Cerebellar cortex (tissue), 1 donor: ENCODE results near the gene RASA4B.
"Not testable (repeated sequence)": the region's sequence is repeated elsewhere in the genome, so short reads cannot be mapped to it uniquely, and the experiment has no call there.

Source experiments
- DNase-seq: peaks from one replicate; pipeline ENCODE4 v3.0.0-alpha.2; 2015; ENCODE audit warnings: low spot score

RASA4B gene

DNA sequence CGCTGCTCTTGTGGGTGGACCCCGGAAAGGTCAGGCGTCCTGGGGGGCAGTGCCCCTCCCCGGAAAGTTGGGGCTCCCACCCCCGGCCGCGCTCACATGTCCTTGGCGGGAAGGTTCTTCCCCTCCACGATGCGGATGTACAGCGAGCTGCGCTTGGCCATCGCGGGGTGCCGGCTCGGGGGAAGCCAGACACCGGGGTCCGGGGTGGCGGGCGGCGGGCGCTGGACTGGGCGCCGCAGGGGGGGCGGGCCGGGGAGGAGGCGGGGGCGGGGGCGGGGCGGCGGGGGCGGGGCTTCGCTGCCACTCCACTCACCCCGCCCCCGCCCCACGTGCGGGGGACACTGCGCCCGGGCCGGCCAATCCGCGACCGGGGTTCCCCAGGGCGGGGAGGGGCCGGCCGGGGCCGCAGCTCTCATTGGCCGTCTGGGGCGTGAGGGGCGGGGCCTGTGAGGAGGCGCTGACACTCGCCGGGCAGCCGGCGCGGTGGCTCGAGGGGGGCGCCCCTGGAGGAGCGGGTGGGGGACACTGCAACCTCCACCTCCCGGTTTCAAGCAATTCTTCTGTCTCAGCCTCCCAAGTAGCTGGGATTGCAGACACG lies at the start of gene RASA4B:
RASA4B (minus strand) TSS at position 228 of the 598 bp plus-strand sequence; CDS start at position 161, 67 bp downstream.
- not testable (repeated sequence) for DNase-seq

DNA sequence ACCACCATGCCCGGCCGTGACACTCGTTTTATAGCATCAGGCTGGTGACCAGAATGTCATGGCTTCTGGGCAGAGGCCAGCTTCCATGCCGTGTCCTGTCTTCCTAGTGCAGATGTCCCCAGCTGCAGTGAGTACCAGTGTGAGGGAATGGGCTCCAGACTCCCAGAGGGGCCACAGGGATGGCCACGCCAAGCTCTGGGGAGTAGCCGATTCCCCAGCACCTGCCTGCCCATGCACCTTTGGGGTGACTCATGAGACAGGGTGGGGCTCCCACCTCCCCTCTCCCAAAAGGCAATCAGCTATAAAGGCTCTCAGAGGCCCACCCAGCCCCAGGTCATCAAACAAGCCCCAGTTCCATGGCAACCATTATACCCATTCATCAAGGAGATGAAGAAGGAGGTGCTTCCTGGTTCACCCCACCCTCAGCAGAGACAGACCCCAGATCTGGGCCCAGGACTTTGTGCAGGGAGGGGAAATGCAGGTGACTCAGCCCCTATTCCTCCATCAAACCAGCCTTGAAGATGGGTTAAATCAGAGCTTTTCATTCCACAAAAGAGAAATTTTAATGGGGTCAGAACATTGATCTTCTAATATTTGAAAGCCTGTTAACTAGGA lies 33.3 kb upstream of the RASA4B start, which contains the start of gene SPDYE2:
SPDYE2 (plus strand) TSS at position 419 of the 615 bp plus-strand sequence. CDS start 2,030 bp downstream, outside the sequence.
- DNase-seq: not testable (repeated sequence)

DNA sequence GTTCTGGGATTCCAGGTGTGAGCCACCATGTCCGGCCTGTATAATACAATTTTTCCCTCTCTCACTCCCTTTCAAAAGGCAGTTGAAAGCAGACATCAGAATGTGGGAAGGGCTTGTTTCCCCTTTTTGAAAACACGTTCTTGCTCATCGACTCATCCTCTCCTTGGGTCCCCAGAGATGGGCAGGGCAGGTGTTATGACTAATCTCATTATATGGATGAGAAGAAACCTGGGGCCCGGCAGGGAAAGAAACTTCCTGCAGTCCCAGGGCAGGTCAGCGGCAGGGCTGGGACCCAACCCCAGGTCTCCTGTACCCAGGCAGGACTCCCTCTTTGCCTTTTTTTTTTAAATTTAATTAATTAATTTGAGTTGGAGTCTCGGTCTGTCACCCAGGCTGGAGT lies 28.8 kb upstream of the RASA4B start:
- not testable (repeated sequence) for DNase-seq

DNA sequence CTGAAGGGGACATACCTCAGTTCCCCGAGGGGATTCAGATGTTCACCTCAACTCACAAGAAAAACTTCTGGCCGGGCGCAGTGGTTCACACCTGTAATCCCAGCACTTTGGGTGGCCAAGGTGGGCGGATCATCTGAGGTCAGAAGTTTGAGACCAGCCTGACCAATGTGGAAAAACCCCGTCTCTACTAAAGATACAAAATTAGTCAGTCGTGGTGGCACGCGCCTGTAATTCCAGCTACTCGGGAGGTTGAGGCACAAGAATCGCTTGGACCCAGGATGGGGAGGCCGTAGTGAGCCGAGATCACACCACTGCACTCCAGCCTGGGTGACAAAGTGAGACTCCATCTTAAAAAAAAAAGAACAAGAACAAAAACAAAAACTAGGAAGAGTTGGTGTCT lies 27.7 kb upstream of the RASA4B start:
- not testable (repeated sequence) for DNase-seq

DNA sequence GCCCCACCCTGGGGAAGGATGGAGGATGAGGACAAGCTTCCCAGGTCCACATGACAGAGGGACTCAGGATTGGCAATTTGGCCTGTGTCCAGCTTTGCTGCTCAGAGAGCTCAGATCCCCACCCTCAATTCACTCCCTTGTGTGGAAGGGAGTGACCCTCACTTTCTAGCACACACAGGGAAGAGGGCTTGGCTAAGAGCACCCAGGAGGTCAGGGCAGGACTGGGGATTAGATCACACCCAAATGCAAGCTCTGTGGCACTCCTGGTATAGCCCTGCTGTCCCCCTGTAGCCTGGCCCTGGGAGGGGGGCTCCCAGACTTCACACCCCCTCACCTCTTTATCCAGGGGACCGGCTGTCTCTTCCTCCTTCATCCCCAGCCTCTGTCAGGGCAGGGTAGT lies 26.8 kb upstream of the RASA4B start:
- not testable (repeated sequence) for DNase-seq

DNA sequence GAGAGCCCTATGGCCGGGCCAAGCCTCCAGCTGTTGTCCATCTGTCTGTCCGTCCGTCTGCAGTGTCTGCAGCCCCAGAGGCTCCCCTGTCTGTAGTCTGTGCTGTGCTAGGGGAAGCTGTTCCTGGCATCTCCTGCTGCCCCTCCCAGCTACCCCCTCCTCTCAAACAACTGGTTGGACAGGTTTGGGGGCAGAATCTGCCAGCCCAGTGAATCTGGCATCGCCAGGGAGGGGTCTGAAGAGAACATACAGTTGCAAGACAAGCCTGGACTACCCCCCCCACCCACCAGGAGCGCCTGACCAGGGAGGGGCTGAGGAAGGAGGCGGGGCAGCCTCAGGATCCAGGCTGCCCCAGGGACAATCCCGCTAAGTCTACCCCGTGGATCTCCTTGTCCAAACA lies 26.0 kb upstream of the RASA4B start, which contains the start of gene UPK3BL2:
UPK3BL2 (minus strand) TSS at position 101 of the 400 bp plus-strand sequence; CDS start at position 41, 60 bp downstream.
- DNase-seq: not testable (repeated sequence)

DNA sequence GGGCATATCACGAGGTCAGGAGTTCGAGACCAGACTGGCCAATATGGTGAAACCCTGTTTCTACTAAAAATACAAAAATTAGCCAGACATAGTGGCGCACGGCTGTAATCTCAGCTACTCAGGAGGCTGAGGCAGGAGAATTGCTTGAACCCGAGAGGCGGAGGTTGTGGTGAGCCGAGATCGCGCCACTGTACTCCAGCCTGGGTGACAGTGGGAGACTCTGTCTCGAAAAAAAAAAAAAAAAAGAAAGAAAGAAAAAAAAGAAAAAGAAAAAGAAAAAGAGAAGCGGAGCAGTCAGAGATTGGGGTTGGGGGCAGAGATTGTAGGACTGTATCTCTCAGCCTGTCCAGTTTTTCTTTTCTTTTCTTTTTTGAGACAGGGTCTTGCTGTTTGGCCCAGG lies 25.2 kb upstream of the RASA4B start:
- DNase-seq: not testable (repeated sequence)

DNA sequence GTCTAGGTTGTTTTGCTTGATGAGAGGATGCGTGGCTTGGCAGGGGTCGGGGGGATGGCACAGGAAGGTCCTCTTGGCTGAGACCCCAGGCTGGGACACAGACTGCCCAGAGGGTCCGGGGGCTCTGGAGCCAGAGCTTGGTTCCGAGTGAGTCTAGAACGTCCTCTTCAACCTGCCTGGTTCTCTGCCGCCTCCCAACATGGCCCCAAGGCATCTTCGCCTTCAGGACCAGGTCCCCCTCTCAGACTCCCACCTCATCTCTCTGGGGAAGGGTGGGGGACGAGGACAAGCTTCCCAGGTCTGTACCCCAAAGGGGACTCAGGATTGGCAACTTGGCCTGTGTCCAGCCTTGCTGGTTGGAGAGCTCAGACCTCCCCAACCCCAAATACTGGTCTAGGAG lies 24.5 kb upstream of the RASA4B start:
- not testable (repeated sequence) for DNase-seq

DNA sequence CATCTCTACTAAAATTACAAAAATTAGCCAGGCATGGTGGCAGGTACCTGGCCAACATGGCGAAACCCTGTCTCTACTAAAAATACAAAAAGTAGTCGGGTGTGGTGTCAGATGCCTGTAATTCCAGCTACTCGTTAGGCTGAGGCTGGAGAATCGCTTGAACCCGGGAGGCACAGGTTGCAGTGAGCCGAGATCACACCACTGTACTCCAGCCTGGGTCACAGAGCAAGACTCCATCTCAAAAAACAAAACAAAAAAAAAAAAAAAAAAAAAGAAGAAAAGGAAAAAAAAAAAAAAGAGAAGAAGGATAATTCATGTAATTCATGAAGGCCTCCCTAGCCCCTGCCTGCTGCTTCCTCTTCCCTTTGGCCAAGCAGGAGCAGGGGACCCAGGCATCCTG lies 23.0 kb upstream of the RASA4B start:
- DNase-seq: not testable (repeated sequence)

DNA sequence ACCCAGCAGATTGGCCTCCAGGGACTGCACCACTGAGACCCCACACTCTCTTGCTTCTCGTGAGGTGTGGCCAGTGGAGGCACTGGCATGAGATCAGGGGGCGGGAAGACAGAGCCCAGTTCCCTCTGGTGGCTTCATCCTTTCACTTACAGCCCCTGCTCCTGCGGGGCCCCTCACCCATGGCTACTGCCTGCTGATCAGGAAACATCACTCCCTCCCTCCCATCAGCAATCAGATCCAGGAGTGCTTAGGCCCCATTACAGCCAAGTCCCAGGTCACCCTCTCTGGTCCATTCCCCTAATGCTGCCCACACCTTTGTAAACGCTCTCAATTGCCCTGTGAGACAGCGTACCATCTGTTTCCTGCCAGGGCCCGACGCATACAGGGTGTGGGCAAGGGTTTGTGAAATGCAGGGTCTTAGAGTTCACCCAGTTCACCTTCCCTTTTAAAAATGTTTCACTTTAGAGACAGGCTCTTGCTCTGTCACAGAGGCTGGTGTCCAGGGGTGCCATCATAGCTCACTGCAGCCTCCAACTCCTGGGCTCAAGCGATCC lies 17.6 kb upstream of the RASA4B start:
- DNase-seq: not testable (repeated sequence)

DNA sequence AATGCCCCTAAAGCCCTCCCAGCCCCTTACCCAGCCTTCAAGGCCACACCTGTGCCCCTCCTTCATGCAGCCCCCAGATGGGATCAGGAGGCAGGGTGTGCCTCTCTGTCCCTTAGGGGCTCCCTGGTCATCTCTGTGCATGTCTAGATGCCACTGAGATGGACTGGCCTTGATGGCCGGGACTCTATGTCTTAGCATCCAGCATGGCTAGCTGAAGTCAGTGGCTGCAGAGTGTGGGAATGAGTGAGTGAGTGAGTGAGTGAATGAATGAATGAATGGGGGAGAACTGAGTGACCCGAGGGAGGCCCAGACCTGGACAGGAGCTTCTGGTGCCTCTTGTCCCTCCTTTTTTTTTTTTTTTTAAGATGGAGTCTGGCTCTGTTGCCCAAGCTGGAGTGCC lies 14.6 kb upstream of the RASA4B start:
- DNase-seq: not testable (repeated sequence)

DNA sequence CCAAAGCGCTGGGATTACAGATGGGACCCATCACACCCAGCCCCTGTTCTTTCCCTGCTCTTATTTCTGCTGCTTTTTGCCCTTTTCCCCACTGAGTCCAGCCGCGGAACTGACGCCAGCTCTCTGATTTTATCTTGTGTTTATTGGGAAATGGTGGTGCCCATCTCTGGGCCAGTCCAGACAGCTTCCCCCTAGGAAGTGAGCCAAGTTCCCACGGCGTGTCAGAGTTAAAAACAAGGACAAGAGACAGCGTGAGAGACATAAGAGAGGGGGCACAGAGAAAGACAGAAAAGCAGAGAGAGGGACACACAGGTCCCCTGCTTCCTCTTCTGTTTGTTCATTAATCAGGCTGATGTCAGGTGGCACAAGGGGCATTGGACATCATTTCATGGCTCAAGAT lies 14.0 kb upstream of the RASA4B start:
- not testable (repeated sequence) for DNase-seq

DNA sequence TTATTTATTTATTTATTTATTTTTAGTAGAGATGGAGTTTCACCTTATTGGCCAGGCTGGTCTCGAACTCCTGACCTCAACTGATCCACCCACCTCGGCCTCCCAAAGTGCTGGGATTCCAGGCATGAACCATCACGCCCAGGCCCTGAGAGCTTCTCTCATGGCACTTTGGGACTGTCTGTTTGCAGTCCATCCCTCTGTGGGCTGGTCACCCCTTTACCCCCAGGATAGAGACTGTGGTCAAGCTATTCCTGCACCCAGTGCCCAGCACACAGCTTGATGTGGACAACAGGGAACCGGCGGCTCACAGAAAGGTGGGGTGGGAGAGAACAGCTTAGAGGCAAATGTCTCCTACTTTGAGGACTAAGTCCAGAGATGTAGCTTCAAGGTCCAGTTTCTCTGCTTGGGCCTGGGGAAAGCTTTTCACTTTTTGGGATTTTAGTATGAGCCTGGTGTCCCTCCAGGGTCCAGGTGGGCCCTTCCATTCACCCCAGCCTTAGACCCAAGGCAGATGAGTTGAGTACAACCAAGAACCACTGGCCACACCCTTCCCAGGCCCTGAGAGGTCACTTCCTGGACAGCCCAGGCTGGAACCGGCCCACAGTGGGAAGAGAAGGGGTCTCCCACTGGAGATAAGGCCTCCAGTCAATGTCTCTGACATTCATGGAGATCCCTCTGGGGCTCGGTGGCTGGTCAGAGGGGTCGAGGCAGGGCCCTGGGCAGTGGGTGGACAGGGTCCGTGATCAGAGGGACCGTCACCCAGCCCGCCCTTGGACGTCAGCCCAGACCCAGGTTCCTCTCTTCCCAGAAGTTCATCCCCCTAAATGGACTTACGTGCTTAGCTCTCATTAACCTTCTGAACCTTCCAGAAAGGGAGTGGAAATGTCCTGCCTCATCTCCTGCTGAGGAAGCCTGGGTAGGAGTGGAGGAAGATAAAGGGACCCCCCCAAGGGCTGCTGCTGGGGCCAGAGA lies 10.5 kb upstream of the RASA4B start:
- DNase-seq: not testable (repeated sequence)

DNA sequence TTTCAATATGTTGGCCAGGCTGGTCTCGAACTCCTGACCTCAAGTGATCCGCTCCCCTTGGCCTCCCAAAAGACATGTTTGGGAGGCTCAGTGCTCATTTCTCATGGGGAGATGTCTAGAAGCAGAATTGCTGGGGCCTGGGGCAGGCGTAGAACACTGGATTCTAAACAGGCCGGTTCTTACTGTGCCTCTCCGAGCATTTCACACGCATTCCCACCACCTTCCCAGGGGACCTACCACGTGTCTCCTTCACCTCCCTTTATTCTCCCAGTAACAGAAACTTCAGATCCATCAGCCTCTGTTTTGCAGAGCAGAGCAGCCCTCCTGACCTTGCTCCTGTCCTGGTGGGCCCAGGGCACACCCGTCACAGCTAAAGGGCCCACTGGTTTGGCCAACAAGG lies 9.6 kb upstream of the RASA4B start:
- DNase-seq: not testable (repeated sequence)

DNA sequence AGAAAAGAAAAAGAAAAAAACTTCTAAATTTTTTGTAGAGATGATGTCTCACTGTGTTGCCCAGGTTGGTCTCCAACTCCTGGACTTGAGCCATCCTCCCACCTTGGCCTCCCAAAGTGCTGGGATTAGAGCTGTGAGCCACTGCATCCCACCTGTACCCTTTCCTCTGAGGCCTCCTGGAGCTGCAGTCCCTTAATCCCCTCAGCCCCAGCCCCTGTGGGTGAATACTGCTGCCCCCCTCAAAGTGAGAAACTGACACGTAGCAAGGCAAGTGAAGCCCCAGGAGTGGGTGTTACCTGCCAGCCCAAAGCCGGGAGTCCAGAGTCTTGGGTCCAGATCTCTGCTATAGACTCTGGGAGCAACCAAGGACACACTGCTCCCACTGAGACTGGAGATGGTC lies 7.2 kb upstream of the RASA4B start:
- not testable (repeated sequence) for DNase-seq

DNA sequence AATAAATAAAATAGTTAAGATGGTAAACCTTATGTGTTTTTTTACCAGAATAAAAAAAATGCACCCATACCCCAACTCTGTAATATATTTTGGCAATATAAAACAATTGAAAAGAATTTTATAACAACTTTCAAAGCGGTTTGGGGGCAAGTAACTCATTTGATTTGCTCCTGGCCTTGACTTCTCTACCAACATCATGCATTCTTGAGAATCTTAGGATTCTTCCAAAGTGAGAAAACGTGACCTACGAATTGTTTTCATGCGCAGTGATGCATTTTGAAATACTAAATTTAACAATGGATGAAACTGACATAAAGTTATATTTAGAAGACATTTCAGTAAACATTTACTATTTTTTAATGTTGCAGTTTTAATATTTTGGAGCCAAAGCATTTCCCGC lies 3.2 kb upstream of the RASA4B start:
- DNase-seq: not testable (repeated sequence)

DNA sequence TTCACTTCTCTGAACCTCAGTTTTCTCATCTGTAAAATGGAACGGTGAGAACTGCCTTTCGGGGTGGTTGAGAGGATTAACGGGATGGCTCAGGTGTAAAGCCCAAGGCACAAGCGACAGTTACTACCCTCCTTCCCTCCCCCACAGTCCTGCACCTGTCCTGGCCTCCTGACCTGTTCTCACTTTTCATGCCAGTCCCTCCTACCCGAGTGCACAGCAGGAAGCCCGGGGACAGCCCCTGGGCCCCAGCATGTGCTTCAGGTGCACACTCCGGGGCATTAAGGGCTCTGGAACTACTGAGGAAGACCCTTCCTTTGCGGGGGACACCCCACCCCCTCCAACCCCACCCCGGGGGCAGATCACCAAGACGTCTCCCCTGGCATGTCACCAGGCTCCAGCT lies 626 bp downstream of the RASA4B start:
- DNase-seq: not testable (repeated sequence)

DNA sequence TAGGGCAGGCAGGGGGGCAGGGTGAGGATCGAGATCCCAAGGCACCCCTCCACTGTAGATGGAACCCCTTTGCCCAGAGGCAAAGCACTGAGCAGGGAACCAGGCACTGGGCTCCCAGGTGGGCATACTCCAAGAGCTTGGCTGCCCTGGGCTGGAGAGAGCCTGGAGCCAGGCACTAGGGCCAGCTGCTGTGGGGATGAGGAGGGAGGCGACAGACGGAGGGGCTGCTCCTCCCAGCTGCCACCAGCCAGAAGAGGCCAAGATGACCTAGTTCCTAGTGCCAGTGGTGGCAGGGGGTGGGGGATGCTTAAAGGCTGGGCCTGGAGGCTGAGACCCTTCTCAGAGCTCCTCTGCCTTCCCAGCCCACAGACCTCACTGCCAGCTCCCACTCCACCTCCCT lies 1.7 kb downstream of the RASA4B start:
- not testable (repeated sequence) for DNase-seq

DNA sequence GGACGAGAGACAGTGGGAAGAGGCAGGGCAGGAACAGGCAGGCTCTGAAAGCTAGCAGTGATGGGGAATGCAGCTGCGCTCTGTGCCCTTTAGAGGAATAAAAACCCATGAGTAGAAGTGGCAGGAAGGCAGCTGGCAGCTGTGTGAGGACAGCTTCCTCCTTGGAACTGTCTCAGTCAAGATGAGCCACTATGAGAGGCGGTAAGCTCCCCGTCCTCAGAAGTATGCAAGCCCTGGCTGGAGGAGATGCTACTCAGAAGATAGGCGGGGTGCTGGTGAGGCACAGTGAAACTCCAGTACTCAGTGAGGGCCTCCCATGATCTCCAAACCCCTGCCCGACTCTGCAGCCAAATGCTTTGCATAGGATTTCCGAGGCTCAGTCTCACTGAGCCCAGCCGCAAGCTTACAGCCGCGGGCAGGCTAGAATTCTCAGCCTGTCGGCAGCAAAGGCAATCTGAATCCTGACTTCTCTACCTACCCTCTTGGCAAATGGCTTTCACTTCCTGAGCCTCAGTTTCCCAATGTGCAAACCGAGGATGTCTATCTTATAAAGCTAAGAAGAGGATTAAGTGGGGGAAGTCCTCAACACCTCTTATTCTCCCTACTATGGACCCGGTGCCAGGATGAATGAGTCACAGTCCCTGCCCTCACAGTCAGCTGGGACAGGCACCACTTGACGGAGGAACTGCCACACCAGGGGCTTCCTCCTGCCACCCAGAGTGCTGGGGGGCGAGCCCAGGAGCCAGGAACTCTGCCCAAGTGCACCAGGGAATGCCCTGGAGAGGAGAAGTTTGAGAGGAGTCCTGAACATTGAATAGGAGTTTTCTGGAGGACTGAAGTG lies 2.5 kb downstream of the RASA4B start:
- not testable (repeated sequence) for DNase-seq

DNA sequence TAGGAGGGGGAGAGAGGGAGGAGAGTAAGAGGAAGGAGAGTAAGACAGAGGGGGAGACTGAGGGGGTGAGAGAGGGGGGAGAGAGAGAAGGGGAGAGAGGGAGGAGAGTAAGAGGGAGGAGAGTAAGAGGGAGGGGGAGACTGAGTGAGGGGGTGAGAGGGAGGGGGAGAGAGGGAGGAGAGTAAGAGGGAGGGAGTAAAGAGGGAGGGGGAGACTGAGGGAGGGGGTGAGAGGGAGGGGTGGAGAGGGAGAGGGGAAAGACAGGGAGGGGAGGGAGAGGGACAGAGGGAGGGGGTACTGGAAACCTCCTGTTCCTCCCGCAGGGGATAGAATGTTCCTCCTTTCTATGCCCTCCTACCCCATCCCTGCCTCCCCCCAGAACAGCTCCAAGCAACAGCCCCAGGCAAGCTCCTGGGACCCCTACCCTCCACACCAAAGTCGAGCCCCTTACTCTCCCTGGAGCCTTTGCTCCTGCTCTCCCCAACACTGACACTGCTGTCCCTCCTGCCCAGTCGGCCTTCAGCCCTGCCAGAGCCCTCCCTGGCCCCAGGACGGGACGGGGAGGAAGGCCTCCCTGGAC lies 4.8 kb downstream of the RASA4B start:
- DNase-seq: peak; percentile 58
